Spinal cord (tissue), 10 donors: ENCODE data around the gene BMAL1. TPM values are rescaled to one million over a fixed set of nuclear protein-coding genes. Genes with fewer than 3 reads are reported as not detected.

Experiments used
- DNase-seq, 6 donors: peaks; one replicate each; pipeline versions ENCODE4 v3.0.0 to v3.0.0-alpha.2; 2013 to 2015; ENCODE audit warnings: low spot score in 6 of 6, low read depth in 4 of 6
- H3K27ac ChIP-seq: one replicate; pipeline ENCODE4 v1.5.1; 2013; ENCODE audit warnings: low read depth, low read length, control low read depth
- H3K27me3 ChIP-seq: one replicate; pipeline ENCODE4 v1.6.1; 2013; ENCODE audit warnings: low read length; ENCODE audit not compliant: control insufficient read depth, insufficient read depth
- H3K36me3 ChIP-seq: one replicate; pipeline ENCODE4 v1.6.1; 2013; ENCODE audit warnings: low read length; ENCODE audit not compliant: control insufficient read depth, insufficient read depth
- H3K4me1 ChIP-seq: one replicate; pipeline ENCODE4 v1.6.1; 2013; ENCODE audit warnings: low read length; ENCODE audit not compliant: control insufficient read depth, insufficient read depth
- H3K4me3 ChIP-seq: one replicate; pipeline ENCODE4 v1.5.1; 2013; ENCODE audit warnings: low read depth, low read length, control low read depth
- H3K9me3 ChIP-seq: one replicate; pipeline ENCODE4 v1.6.1; 2013; ENCODE audit warnings: low read length; ENCODE audit not compliant: control insufficient read depth, insufficient read depth
- WGBS: methylation state at CpG from one replicate; pipeline ENCODE4 v1.1.5; 2013; ENCODE audit warnings: missing lambda C conversion rate; ENCODE audit not compliant: insufficient coverage; 5-methylcytosine and 5-hydroxymethylcytosine counted together
- polyA plus RNA-seq, 2 donors: library from polyadenylated mRNA; unstranded; fragments of 120-200 nt; gene quantifications; one replicate each; pipeline ENCODE4 v1.2.1, GENCODE V29; 2013; ENCODE audit not compliant: insufficient read length in 2 of 2
- total RNA-seq, 2 donors: library from RNA; depleted of rRNA in 1 of 2; stranded (reverse); fragments of 120-200 nt in 1 of 2; fragments of >200 nt in 1 of 2; gene quantifications; one replicate each; pipeline versions ENCODE4 v1.2.3 to v1.2.4, GENCODE V29; 2013 to 2014
- donor health status: healthy.

The BMAL1 gene
- total and polyA plus RNA-seq, 4 donors = 21.0 to 29.8 (median 25.7) TPM

DNA sequence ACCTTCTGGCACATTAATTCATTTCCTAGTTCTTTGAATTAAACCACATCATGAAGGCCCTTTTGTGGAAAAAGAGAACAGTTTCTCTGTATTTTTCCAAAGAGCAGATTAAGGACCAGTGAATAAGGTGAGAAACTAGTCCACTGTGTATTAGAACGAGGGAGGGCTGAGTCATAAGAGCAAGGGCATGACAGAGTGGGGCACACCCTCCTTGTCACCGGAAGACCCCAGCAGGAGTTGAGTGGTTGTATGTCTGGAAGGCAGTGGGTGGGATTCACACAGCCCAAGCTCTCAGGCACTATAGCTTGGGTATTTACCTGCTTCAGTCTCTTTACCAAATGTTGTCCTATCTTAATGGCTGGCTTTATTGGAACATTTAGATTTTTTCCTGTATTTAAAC lies 86.8 kb downstream of the BMAL1 start:
- peaks cover 20% of the 10 kb centered on the region for H3K36me3 ChIP-seq
- H3K27me3 ChIP-seq = no peaks in the 10 kb centered on the region
- no peak for DNase-seq
- no peak overlapping the region for H3K27ac ChIP-seq
- H3K4me1 ChIP-seq = no peaks in the 10 kb centered on the region
- H3K4me3 ChIP-seq = no peak overlapping the region
- H3K9me3 ChIP-seq = no peaks in the 10 kb centered on the region
- WGBS = 63% methylated on average over 1 of the region's 2 CpGs

DNA sequence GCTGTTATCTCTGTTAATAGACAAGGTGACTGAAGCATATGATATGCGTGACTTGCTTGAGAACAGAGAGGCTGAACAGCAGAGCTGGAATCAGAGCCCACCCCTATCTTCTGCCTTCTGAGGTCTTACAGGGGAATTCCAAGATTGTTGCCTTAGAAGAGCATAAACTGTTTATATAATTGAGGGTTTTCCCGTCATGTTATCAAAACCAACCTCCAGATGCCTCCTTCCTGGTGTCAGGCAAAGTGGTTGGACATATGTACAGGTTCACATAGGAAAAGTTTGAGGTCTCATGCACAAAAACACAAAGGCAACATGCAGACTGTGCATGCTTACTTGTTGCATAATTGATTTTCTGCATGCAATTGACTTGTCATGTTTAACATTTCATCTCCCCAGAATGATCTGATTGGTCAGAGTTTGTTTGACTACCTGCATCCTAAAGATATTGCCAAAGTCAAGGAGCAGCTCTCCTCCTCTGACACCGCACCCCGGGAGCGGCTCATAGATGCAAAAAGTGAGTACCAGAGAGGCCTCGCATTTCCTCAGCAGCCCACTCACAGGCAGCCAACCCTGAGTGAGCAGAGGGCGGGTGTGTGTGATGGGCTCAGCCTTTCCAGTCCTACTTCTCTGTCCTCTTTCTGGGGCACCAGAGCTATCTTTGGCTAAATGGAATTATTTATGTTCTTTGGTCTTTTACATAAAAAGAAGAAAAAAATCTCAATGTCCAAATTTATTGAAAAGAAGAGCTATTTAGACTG lies 88.9 kb downstream of the BMAL1 start:
- H3K27ac ChIP-seq = no peak overlapping the region
- WGBS = no CpG with 5 or more reads among the region's 7 CpGs
- no peaks in the 10 kb centered on the region for H3K9me3 ChIP-seq
- H3K36me3 ChIP-seq = peaks cover 22% of the 10 kb centered on the region
- DNase-seq = no peak
- no peaks in the 10 kb centered on the region for H3K27me3 ChIP-seq
- no peaks in the 10 kb centered on the region for H3K4me1 ChIP-seq
- no peak overlapping the region for H3K4me3 ChIP-seq

DNA sequence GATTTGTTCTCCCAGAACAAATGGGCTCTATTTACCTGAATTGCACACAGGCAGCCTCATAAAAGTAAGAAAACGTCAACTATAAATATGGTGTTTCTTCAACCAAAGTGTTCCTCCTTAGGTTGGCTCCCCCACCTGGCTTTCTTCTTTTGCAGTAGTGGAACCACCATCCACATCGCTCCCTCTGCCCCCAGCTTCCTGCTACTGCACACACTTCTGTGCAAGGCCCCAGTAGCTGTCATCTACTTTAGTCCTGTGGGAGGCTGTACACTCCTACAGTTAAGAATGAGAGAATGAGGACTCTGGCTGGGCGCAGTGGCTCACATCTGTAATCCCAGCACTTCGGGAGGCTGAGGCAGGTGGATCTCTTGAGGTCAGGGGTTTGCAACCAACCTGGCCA lies 89.5 kb downstream of the BMAL1 start:
- peaks cover 27% of the 10 kb centered on the region for H3K36me3 ChIP-seq
- no peak overlapping the region for H3K4me3 ChIP-seq
- no peak overlapping the region for H3K27ac ChIP-seq
- no peaks in the 10 kb centered on the region for H3K27me3 ChIP-seq
- 90% methylated on average over 2 of the region's 4 CpGs for WGBS
- no peaks in the 10 kb centered on the region for H3K4me1 ChIP-seq
- no peaks in the 10 kb centered on the region for H3K9me3 ChIP-seq
- DNase-seq = no peak

DNA sequence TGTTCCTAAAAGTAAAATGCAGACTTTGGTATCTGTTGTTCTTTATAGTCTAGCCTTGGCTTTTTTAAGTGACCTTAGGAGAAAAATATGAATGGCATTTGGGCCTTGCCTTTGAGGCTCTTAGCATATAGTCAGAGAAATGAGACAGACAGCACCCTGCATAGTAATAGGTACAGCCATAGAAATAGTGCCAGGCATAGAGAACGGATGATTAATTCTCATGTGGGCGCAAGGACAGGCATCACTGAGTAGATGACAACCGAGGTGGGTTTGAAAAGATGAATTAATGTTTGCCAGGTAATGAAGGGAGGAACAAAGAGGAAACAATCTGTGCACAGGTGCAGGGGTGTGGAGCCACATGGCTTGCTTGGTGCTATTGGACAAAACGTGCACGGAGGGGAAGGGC lies 90.5 kb downstream of the BMAL1 start:
- Histone ChIP-seq H3K4me1 (no peaks in the 10 kb centered on the region), H3K36me3 (peaks cover 30% of the 10 kb centered on the region), H3K27me3 (no peaks in the 10 kb centered on the region), H3K4me3 (no peak overlapping the region), H3K27ac (no peak overlapping the region), H3K9me3 (no peaks in the 10 kb centered on the region)
- 73% methylated on average over 5 of the region's 5 CpGs for WGBS
- DNase-seq = no peak

DNA sequence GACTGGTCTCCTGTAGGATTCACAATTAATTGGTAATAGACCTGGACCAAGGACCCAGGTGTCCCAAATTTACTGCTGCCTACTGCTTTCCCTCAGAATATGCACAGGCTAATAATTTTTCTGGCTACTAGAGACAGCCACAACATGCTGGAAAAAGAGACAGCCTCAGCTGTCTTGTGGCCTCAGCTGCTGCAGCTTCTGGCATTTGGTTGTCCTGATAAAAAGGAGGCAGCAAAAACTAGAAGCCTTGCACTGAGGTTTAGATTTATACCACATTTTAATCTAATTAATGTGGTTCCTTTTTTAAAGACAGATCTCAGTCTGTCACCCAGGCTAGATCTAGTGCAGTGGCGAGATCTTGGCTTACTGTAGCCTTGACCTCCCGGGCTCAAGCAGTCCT lies 95.6 kb downstream of the BMAL1 start:
- Histone ChIP-seq H3K4me3 (no peak overlapping the region), H3K27me3 (no peaks in the 10 kb centered on the region), H3K9me3 (no peaks in the 10 kb centered on the region), H3K27ac (no peak overlapping the region), H3K36me3 (peaks cover 42% of the 10 kb centered on the region), H3K4me1 (no peaks in the 10 kb centered on the region)
- no peak for DNase-seq
- no CpG with 5 or more reads among the region's 2 CpGs for WGBS

DNA sequence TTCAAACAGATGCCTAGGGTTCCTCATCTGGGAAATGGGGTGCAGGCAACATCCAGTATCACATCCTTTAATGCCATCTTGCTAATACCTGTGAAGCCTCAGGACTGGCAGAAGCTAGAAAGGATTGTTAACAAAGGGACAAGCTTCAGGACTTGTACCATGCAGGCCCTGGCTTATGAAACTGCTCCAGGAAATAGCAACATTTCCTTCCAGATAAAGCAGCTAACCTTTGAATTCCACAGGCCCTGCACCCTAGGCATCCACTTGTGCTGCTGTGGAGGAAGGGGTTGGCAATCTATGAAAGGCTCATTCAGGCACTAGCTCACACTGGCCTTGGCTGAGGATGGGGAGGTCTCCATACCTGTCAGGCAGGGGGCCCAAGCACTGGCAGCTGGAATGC lies 98.2 kb downstream of the BMAL1 start:
- Histone ChIP-seq H3K27ac (no peak overlapping the region), H3K4me1 (no peaks in the 10 kb centered on the region), H3K4me3 (no peak overlapping the region), H3K36me3 (peaks cover 36% of the 10 kb centered on the region), H3K9me3 (no peaks in the 10 kb centered on the region), H3K27me3 (no peaks in the 10 kb centered on the region)
- no peak for DNase-seq

DNA sequence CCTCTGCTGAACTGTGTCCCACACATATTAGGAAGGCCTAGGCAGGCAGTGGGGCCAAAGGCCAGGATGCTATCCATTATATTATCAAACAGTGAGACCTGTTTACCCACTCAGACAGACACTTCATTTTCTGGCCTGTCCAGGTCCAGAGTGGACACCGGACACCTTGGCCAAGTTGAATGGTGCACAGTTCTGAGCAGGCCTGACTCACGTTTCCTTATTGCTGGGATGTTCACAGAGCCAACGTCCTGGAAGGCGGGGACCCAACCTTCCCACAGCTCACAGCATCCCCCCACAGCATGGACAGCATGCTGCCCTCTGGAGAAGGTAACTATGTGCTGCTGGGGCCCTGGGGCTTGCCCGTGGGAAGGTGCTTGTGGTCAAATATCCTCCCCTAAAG lies 98.8 kb downstream of the BMAL1 start:
- 90% methylated on average over 4 of the region's 5 CpGs for WGBS
- H3K27ac ChIP-seq = no peak overlapping the region
- no peak for DNase-seq
- peaks cover 40% of the 10 kb centered on the region for H3K36me3 ChIP-seq
- no peak overlapping the region for H3K4me3 ChIP-seq
- H3K4me1 ChIP-seq = peaks cover 2% of the 10 kb centered on the region
- no peaks in the 10 kb centered on the region for H3K9me3 ChIP-seq
- H3K27me3 ChIP-seq = no peaks in the 10 kb centered on the region

DNA sequence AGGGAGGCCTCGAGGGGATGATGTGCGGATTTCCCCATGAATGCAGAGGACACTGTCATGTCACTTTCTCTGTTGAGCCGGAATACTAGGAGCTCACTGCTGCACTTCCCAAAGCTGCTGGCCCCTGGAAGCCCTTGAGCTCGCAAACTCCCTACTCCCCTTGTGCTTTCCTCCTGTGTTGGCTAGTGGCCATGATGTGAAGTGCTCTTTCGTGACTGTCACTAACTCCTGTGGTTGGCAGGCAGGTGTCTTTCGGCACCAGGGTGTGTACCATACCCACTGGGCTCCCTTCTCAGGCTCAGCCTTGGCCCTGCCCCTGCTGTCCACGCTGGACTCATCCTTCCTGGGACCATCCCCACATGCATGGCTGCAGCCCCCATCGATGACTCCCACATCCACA lies 99.2 kb downstream of the BMAL1 start:
- peaks cover 2% of the 10 kb centered on the region for H3K4me1 ChIP-seq
- DNase-seq = no peak
- H3K9me3 ChIP-seq = no peaks in the 10 kb centered on the region
- H3K4me3 ChIP-seq = no peak overlapping the region
- WGBS = 90% methylated on average over 6 of the region's 8 CpGs
- peaks cover 39% of the 10 kb centered on the region for H3K36me3 ChIP-seq
- H3K27ac ChIP-seq = no peak overlapping the region
- no peaks in the 10 kb centered on the region for H3K27me3 ChIP-seq

DNA sequence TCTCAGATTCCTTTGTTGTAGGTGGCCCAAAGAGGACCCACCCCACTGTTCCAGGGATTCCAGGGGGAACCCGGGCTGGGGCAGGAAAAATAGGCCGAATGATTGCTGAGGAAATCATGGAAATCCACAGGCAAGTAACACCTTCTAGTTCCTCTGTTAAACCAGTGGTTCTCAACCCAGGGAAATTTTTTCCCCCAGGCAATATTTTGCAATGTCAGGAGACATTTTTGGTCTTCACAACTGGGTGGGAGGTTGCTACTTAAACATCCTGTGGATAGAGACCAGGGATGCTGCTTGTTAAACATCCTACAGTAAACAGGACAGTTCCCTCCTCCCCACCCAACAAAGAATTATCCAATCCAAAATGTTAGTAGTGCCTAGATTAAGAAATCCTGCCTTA lies 100.7 kb downstream of the BMAL1 start:
- WGBS = no CpG with 5 or more reads among the region's 2 CpGs
- H3K27ac ChIP-seq = no peak overlapping the region
- no peak overlapping the region for H3K4me3 ChIP-seq
- no peak for DNase-seq
- H3K36me3 ChIP-seq = peaks cover 33% of the 10 kb centered on the region
- H3K9me3 ChIP-seq = no peaks in the 10 kb centered on the region
- no peaks in the 10 kb centered on the region for H3K27me3 ChIP-seq
- peaks cover 2% of the 10 kb centered on the region for H3K4me1 ChIP-seq

DNA sequence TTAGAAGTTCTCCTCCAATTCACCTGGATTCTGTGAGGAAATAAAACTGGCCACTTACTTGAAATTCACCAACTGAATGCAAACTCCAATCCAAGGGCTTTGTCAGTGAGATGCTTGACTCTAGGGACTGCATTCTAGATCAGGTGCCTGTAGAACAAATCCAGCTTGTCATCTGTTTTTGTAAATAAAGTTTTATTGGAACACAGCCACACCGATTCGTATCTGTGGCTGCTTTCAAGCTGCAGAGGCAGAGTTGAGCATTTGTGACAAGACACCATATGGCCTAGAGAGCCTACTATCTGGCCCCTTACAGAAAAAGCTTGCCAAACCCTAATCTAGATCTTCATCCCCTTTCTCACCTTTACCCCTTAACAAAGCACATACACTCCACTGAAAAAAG lies 103.1 kb downstream of the BMAL1 start:
- Histone ChIP-seq H3K9me3 (no peaks in the 10 kb centered on the region), H3K27me3 (no peaks in the 10 kb centered on the region), H3K4me3 (no peak overlapping the region), H3K4me1 (peaks cover 2% of the 10 kb centered on the region), H3K36me3 (peaks cover 31% of the 10 kb centered on the region), H3K27ac (no peak overlapping the region)
- WGBS = 92% methylated on average over 2 of the region's 2 CpGs
- no peak for DNase-seq
